H1 (cell line): ENCODE results near the gene CANX.

Experiments used
- BCL11A ChIP-seq, 2 experiments: IDR thresholded peaks; one replicate each; pipeline ENCODE4 v1.6.1; 2011; ENCODE audit warnings: low read depth in 2 of 2, low read length in 2 of 2, mild to moderate bottlenecking in 2 of 2
- CBX5 ChIP-seq: fragments of 300-800, 300-1000 bp; sonication (generic); IDR thresholded peaks from 2 replicates; pipeline ENCODE4 v1.7.1; 2016; ENCODE audit warnings: antibody characterized with exemption, low read length, low read depth
- CEBPB ChIP-seq: IDR thresholded peaks from 2 replicates; pipeline ENCODE4 v1.6.1; 2012; ENCODE audit warnings: low read depth, low read length
- CREB1 ChIP-seq: IDR thresholded peaks from 2 replicates; pipeline ENCODE4 v1.6.1; 2012; ENCODE audit warnings: inconsistent platforms
- EP300 ChIP-seq, 2 experiments: IDR thresholded peaks; 1 replicate in 1 of 2; 2 replicates in 1 of 2; pipeline ENCODE4 v1.6.1; 2011 to 2012; ENCODE audit warnings: low read depth in 2 of 2, low read length in 2 of 2, mild to moderate bottlenecking in 2 of 2, borderline replicate concordance in 1 of 2, inconsistent platforms in 1 of 2, moderate library complexity in 1 of 2
- EZH2 ChIP-seq: fragments of 200-600 bp; sonication (generic); IDR thresholded peaks from 2 replicates; pipeline ENCODE4 v1.7.1; 2012; ENCODE audit warnings: low read depth, mild to moderate bottlenecking, moderate library complexity, low read length, inconsistent platforms; ENCODE audit not compliant: severe bottlenecking
- JUND ChIP-seq: IDR thresholded peaks from 2 replicates; pipeline ENCODE4 v1.6.1; 2011; ENCODE audit warnings: mild to moderate bottlenecking, improper control_type of control experiment, low read length
- POLR2A ChIP-seq, 2 experiments: IDR thresholded peaks; 1 replicate in 1 of 2; 2 replicates in 1 of 2; pipeline ENCODE4 v1.6.1; 2011; ENCODE audit warnings: low read depth in 2 of 2, low read length in 2 of 2, mild to moderate bottlenecking in 2 of 2; ENCODE audit errors: control extremely low read depth in 1 of 2
- RBBP5 ChIP-seq: IDR thresholded peaks from 2 replicates; pipeline ENCODE4 v1.7.1; 2012; ENCODE audit warnings: low read depth, mild to moderate bottlenecking, inconsistent platforms, low read length, moderate library complexity, borderline replicate concordance
- RNF2 ChIP-seq: fragments of 200-900, 300-1000 bp; sonication (generic); IDR thresholded peaks from 2 replicates; pipeline ENCODE4 v1.7.1; 2016; ENCODE audit warnings: borderline replicate concordance, low read depth, mild to moderate bottlenecking, antibody characterized with exemption, low read length; ENCODE audit not compliant: poor library complexity, severe bottlenecking; ENCODE audit errors: missing control alignments
- TF ChIP-seq, protein P1 (sequence below), 3 experiments: IDR thresholded peaks; 1 replicate in 2 of 3; 2 replicates in 1 of 3; pipeline versions ENCODE4 v1.5.1 to v1.6.1; 2011; ENCODE audit warnings: low read length in 3 of 3, mild to moderate bottlenecking in 3 of 3, inconsistent platforms in 2 of 3, low read depth in 1 of 3, moderate library complexity in 1 of 3; ENCODE audit not compliant: insufficient read depth in 1 of 3; ENCODE audit errors: control extremely low read depth in 1 of 3
- TF ChIP-seq, protein P2 (sequence below): fragments of 300-600 bp; sonication (generic); IDR thresholded peaks from 2 replicates; pipeline ENCODE4 v1.7.1; 2012; ENCODE audit warnings: low read length, moderate library complexity, mild to moderate bottlenecking, inconsistent platforms; ENCODE audit not compliant: insufficient replicate concordance
- TF ChIP-seq, protein P3 (sequence below): IDR thresholded peaks from 2 replicates; pipeline ENCODE4 v1.6.1; 2012; ENCODE audit warnings: inconsistent platforms

DNA sequence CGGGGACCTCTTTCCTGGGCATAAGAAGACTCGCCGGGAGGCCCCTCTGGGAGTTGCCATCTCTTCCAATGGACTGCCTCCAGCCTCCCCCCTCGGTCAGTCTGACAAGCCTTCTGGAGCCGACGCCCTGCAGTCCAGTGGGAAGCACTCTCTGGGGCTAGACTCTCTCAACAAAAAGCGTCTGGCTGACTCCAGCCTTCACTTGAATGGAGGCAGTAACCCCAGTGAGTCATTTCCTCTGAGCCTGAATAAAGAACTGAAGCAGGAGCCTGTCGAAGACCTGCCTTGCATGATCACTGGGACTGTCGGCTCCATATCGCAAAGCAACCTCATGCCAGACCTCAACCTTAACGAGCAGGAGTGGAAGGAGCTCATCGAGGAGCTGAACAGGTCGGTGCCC, 66.6 kb downstream of the CANX start:
- TF ChIP-seq, protein P1, sequence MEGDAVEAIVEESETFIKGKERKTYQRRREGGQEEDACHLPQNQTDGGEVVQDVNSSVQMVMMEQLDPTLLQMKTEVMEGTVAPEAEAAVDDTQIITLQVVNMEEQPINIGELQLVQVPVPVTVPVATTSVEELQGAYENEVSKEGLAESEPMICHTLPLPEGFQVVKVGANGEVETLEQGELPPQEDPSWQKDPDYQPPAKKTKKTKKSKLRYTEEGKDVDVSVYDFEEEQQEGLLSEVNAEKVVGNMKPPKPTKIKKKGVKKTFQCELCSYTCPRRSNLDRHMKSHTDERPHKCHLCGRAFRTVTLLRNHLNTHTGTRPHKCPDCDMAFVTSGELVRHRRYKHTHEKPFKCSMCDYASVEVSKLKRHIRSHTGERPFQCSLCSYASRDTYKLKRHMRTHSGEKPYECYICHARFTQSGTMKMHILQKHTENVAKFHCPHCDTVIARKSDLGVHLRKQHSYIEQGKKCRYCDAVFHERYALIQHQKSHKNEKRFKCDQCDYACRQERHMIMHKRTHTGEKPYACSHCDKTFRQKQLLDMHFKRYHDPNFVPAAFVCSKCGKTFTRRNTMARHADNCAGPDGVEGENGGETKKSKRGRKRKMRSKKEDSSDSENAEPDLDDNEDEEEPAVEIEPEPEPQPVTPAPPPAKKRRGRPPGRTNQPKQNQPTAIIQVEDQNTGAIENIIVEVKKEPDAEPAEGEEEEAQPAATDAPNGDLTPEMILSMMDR (IDR thresholded peaks at IDR 0.05; ENCODE audit: control extremely low read depth in 1 of 3, insufficient read depth in 1 of 3, low read depth in 1 of 3, low read length in 3 of 3) = no peak
- TF ChIP-seq RBBP5 (no peak), CEBPB (no peak), POLR2A (IDR thresholded peaks at IDR 0.05; ENCODE audit: control extremely low read depth in 1 of 2, low read depth in 2 of 2, low read length in 2 of 2) (no peak), EP300 (IDR thresholded peaks at IDR 0.05; ENCODE audit: borderline replicate concordance in 1 of 2, low read depth in 2 of 2, low read length in 2 of 2) (no peak), CBX5 (no peak), BCL11A (IDR thresholded peaks at IDR 0.05; ENCODE audit: low read depth in 2 of 2, low read length in 2 of 2) (no peak), CREB1 (no peak), EZH2 (no peak), RNF2 (no peak), JUND (no peak)
- TF ChIP-seq, protein P2, sequence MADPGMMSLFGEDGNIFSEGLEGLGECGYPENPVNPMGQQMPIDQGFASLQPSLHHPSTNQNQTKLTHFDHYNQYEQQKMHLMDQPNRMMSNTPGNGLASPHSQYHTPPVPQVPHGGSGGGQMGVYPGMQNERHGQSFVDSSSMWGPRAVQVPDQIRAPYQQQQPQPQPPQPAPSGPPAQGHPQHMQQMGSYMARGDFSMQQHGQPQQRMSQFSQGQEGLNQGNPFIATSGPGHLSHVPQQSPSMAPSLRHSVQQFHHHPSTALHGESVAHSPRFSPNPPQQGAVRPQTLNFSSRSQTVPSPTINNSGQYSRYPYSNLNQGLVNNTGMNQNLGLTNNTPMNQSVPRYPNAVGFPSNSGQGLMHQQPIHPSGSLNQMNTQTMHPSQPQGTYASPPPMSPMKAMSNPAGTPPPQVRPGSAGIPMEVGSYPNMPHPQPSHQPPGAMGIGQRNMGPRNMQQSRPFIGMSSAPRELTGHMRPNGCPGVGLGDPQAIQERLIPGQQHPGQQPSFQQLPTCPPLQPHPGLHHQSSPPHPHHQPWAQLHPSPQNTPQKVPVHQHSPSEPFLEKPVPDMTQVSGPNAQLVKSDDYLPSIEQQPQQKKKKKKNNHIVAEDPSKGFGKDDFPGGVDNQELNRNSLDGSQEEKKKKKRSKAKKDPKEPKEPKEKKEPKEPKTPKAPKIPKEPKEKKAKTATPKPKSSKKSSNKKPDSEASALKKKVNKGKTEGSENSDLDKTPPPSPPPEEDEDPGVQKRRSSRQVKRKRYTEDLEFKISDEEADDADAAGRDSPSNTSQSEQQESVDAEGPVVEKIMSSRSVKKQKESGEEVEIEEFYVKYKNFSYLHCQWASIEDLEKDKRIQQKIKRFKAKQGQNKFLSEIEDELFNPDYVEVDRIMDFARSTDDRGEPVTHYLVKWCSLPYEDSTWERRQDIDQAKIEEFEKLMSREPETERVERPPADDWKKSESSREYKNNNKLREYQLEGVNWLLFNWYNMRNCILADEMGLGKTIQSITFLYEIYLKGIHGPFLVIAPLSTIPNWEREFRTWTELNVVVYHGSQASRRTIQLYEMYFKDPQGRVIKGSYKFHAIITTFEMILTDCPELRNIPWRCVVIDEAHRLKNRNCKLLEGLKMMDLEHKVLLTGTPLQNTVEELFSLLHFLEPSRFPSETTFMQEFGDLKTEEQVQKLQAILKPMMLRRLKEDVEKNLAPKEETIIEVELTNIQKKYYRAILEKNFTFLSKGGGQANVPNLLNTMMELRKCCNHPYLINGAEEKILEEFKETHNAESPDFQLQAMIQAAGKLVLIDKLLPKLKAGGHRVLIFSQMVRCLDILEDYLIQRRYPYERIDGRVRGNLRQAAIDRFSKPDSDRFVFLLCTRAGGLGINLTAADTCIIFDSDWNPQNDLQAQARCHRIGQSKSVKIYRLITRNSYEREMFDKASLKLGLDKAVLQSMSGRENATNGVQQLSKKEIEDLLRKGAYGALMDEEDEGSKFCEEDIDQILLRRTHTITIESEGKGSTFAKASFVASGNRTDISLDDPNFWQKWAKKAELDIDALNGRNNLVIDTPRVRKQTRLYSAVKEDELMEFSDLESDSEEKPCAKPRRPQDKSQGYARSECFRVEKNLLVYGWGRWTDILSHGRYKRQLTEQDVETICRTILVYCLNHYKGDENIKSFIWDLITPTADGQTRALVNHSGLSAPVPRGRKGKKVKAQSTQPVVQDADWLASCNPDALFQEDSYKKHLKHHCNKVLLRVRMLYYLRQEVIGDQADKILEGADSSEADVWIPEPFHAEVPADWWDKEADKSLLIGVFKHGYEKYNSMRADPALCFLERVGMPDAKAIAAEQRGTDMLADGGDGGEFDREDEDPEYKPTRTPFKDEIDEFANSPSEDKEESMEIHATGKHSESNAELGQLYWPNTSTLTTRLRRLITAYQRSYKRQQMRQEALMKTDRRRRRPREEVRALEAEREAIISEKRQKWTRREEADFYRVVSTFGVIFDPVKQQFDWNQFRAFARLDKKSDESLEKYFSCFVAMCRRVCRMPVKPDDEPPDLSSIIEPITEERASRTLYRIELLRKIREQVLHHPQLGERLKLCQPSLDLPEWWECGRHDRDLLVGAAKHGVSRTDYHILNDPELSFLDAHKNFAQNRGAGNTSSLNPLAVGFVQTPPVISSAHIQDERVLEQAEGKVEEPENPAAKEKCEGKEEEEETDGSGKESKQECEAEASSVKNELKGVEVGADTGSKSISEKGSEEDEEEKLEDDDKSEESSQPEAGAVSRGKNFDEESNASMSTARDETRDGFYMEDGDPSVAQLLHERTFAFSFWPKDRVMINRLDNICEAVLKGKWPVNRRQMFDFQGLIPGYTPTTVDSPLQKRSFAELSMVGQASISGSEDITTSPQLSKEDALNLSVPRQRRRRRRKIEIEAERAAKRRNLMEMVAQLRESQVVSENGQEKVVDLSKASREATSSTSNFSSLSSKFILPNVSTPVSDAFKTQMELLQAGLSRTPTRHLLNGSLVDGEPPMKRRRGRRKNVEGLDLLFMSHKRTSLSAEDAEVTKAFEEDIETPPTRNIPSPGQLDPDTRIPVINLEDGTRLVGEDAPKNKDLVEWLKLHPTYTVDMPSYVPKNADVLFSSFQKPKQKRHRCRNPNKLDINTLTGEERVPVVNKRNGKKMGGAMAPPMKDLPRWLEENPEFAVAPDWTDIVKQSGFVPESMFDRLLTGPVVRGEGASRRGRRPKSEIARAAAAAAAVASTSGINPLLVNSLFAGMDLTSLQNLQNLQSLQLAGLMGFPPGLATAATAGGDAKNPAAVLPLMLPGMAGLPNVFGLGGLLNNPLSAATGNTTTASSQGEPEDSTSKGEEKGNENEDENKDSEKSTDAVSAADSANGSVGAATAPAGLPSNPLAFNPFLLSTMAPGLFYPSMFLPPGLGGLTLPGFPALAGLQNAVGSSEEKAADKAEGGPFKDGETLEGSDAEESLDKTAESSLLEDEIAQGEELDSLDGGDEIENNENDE = no peak
- TF ChIP-seq, protein P3, sequence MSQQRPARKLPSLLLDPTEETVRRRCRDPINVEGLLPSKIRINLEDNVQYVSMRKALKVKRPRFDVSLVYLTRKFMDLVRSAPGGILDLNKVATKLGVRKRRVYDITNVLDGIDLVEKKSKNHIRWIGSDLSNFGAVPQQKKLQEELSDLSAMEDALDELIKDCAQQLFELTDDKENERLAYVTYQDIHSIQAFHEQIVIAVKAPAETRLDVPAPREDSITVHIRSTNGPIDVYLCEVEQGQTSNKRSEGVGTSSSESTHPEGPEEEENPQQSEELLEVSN = no peak
